SK-N-SH (cell line): ENCODE results near the gene CST9. TPM values are rescaled to one million over a fixed set of nuclear protein-coding genes. Genes with fewer than 3 reads are reported as not detected.

Experiments
- CTCF ChIA-PET: fragments of 300-600, 350-600 bp; formaldehyde crosslinking; extraction: SDS; loops from one replicate; lab custom pipeline; 2021; lab: Yijun Ruan, JAX
- POLR2A ChIA-PET: fragments of 350-600 bp; sonication (Branson Sonifier 250); formaldehyde crosslinking; extraction: SDS; loops from one replicate; lab custom pipeline; 2020; ENCODE audit warnings: antibody characterized with exemption, inconsistent platforms; lab: Yijun Ruan, JAX
- DNase-seq: peaks from one replicate; pipeline ENCODE4 v3.0.0; 2012
- H2AFZ ChIP-seq: fragments of 200-600 bp; sonication (generic); 2 replicates; pipeline ENCODE4 v1.8.1; 2016; ENCODE audit warnings: antibody characterized with exemption, mild to moderate bottlenecking, low read depth
- H3F3A ChIP-seq: fragments of 200-600 bp; sonication (generic); replicated peaks from 2 replicates; pipeline ENCODE3; 2016; ENCODE audit warnings: antibody characterized with exemption, mild to moderate bottlenecking; ENCODE audit not compliant: insufficient read depth
- H3K27ac ChIP-seq, 2 experiments: fragments of 200-500 bp in 1 of 2; fragments of 200-600 bp in 1 of 2; sonication (Bioruptor generic) in 1 of 2; sonication (generic), shearing (Covaris generic) in 1 of 2; 2 replicates each; pipeline versions ENCODE4 v1.5.1 to v1.6.1; 2014 to 2016; ENCODE audit warnings: low read depth in 2 of 2, inconsistent platforms in 1 of 2, low read length in 1 of 2, mild to moderate bottlenecking in 1 of 2, mixed read lengths in 1 of 2
- H3K27me3 ChIP-seq: fragments of 200-600 bp; sonication (generic), shearing (Covaris generic); 2 replicates; pipeline ENCODE4 v1.6.1; 2016; ENCODE audit warnings: mixed run types; ENCODE audit not compliant: insufficient read depth
- H3K36me3 ChIP-seq, 2 experiments: fragments of 200-500 bp in 1 of 2; fragments of 200-600 bp in 1 of 2; sonication (Bioruptor generic) in 1 of 2; sonication (generic) in 1 of 2; replicated peaks in 1 of 2; 2 replicates each; pipeline versions ENCODE3 to v1.5.1; 2014 to 2016; ENCODE audit warnings: low read length in 1 of 2, mild to moderate bottlenecking in 1 of 2; ENCODE audit not compliant: insufficient read depth in 2 of 2, control insufficient read depth in 1 of 2
- H3K4me1 ChIP-seq, 2 experiments: fragments of 200-500 bp in 1 of 2; fragments of 200-600 bp in 1 of 2; sonication (Bioruptor generic) in 1 of 2; sonication (generic), shearing (Covaris generic) in 1 of 2; 2 replicates each; pipeline versions ENCODE4 v1.5.1 to v1.6.1; 2014 to 2016; ENCODE audit warnings: low read depth in 1 of 2, low read length in 1 of 2, mixed run types in 1 of 2; ENCODE audit not compliant: insufficient read depth in 2 of 2, control insufficient read depth in 1 of 2
- H3K4me2 ChIP-seq: fragments of 200-600 bp; sonication (generic), shearing (Covaris generic); 2 replicates; pipeline ENCODE4 v1.6.1; 2017; ENCODE audit warnings: mixed run types
- H3K4me3 ChIP-seq, 2 experiments: fragments of 200-500 bp in 1 of 2; fragments of 200-600 bp in 1 of 2; sonication (Bioruptor generic) in 1 of 2; sonication (generic), shearing (Covaris generic) in 1 of 2; 2 replicates each; pipeline versions ENCODE4 v1.5.1 to v1.8.1; 2014 to 2016; ENCODE audit warnings: low read depth in 2 of 2, inconsistent platforms in 1 of 2, low read length in 1 of 2, mild to moderate bottlenecking in 1 of 2, mixed read lengths in 1 of 2, moderate library complexity in 1 of 2
- H3K79me2 ChIP-seq: fragments of 200-600 bp; sonication (generic); 2 replicates; pipeline ENCODE4 v1.8.1; 2017; ENCODE audit warnings: mild to moderate bottlenecking; ENCODE audit not compliant: insufficient read depth
- H3K9ac ChIP-seq: fragments of 200-600 bp; sonication (generic); 2 replicates; pipeline ENCODE4 v1.6.1; 2017; ENCODE audit warnings: mixed run types
- H3K9me2 ChIP-seq: fragments of 200-600 bp; sonication (generic); 2 replicates; pipeline ENCODE4 v1.6.1; 2017; ENCODE audit warnings: mixed run types
- H3K9me3 ChIP-seq: fragments of 200-600 bp; sonication (generic); 2 replicates; pipeline ENCODE4 v1.6.1; 2017; ENCODE audit warnings: mixed run types, mild to moderate bottlenecking, moderate library complexity
- H4K20me1 ChIP-seq: fragments of 200-600 bp; sonication (generic); 2 replicates; pipeline ENCODE4 v1.6.1; 2017; ENCODE audit warnings: mild to moderate bottlenecking, mixed run types; ENCODE audit not compliant: insufficient read depth
- FOXJ3 ChIP-seq: sonication (generic); formaldehyde crosslinking; IDR thresholded peaks from 2 replicates; pipeline ENCODE4 v1.5.1; 2020; ENCODE audit warnings: mild to moderate bottlenecking, missing genetic modification reagents
- IRF3 ChIP-seq: fragments of 150-350 bp; IDR thresholded peaks from 2 replicates; pipeline ENCODE4 v1.6.1; 2016; ENCODE audit warnings: mild to moderate bottlenecking, low read depth, low read length
- JUND ChIP-seq: IDR thresholded peaks from 2 replicates; pipeline ENCODE4 v1.4.0; 2012
- POLR2AphosphoS5 ChIP-seq: IDR thresholded peaks from 2 replicates; pipeline ENCODE4 v1.6.1; 2012; ENCODE audit warnings: low read depth, low read length
- RCOR1 ChIP-seq: fragments of 150-350 bp; IDR thresholded peaks from 2 replicates; pipeline ENCODE4 v1.6.1; 2017; ENCODE audit warnings: antibody characterized with exemption, low read length
- RFX5 ChIP-seq: IDR thresholded peaks from 2 replicates; pipeline ENCODE4 v1.6.1; 2012; ENCODE audit warnings: mild to moderate bottlenecking, improper control_type of control experiment, low read length
- RXRA ChIP-seq: IDR thresholded peaks from 2 replicates; pipeline ENCODE4 v1.4.0; 2012; ENCODE audit warnings: low read depth, mild to moderate bottlenecking, borderline replicate concordance
- TCF12 ChIP-seq: IDR thresholded peaks from 2 replicates; pipeline ENCODE4 v1.4.0; 2012
- USF1 ChIP-seq: IDR thresholded peaks from 2 replicates; pipeline ENCODE4 v1.4.0; 2012; ENCODE audit warnings: low read depth, borderline replicate concordance
- ZBTB33 ChIP-seq: IDR thresholded peaks from 2 replicates; pipeline ENCODE4 v1.4.0; 2012; ENCODE audit warnings: low read depth, borderline replicate concordance
- WGBS: methylation state at CpG from one replicate; pipeline ENCODE4 v1.1.6; 2017; ENCODE audit warnings: low lambda C conversion rate; 5-methylcytosine and 5-hydroxymethylcytosine counted together
- polyA plus RNA-seq, 3 experiments: library from polyadenylated mRNA; depleted of rRNA; stranded (reverse); fragments of >200 nt; gene quantifications; 2 replicates each; pipeline ENCODE4 v1.2.3, GENCODE V29; 2012

The CST9 gene
- polyA plus RNA-seq, 1 of the 3 experiments (the other 2 are of a cell fraction) = not detected

- no peaks in the 10 kb centered on the region for H3K9me2 ChIP-seq
- H3K4me3 ChIP-seq = no peak overlapping the region
- no peak overlapping the region for H3K27ac ChIP-seq
- 7% methylated on average over 2 of the region's 2 CpGs for WGBS
- H3K36me3 ChIP-seq = no peaks in the 10 kb centered on the region
- no peak overlapping the region for H2AFZ ChIP-seq
- DNase-seq = no peak
- ChIA-PET POLR2A (no interaction called here), CTCF (no interaction called here)
- H3K79me2 ChIP-seq = no peaks in the 10 kb centered on the region
- H3K4me1 ChIP-seq = no peaks in the 10 kb centered on the region
- TF ChIP-seq FOXJ3 (CRISPR knock-in tag) (no peak), RXRA (no peak), IRF3 (no peak), ZBTB33 (no peak), RCOR1 (no peak), RFX5 (no peak), USF1 (no peak), JUND (no peak)
- TF ChIP-seq, all 33 proteins: peak for 0
- Histone ChIP-seq H3K9me3 (no peaks in the 10 kb centered on the region), H3K27me3 (no peaks in the 10 kb centered on the region), H3K4me2 (no peak overlapping the region), H3K9ac (no peak overlapping the region), H3F3A (no peaks in the 10 kb centered on the region), H4K20me1 (no peaks in the 10 kb centered on the region)
Measured at GRCh38 chr20:23651117-23651516, 45.4 kb upstream of the CST9 start.

- TF ChIP-seq POLR2AphosphoS5 (no peak), TCF12 (no peak)
Measured at GRCh38 chr20:23649830-23650417, 44.2 kb upstream of the CST9 start.

More at GRCh38 chr20:23649830-23650417, 44.2 kb upstream of the CST9 start:
- no peaks in the 10 kb centered on the region for H3K79me2 ChIP-seq
- H3K9me3 ChIP-seq = no peaks in the 10 kb centered on the region
- no peak overlapping the region for H2AFZ ChIP-seq
- H3F3A ChIP-seq = no peaks in the 10 kb centered on the region
- H3K9ac ChIP-seq = no peak overlapping the region
- H3K4me2 ChIP-seq = no peak overlapping the region
- ChIA-PET CTCF (interaction anchor here (1.2 kb wide), 1 partner anchor 208 kb away, joined by 3 read pairs; no protein-coding TSS in a partner anchor), POLR2A (no interaction called here)
- no peaks in the 10 kb centered on the region for H3K36me3 ChIP-seq
- no peaks in the 10 kb centered on the region for H3K27me3 ChIP-seq
- no peaks in the 10 kb centered on the region for H3K4me1 ChIP-seq
- H3K9me2 ChIP-seq = no peaks in the 10 kb centered on the region
- no peaks in the 10 kb centered on the region for H4K20me1 ChIP-seq
- no peak overlapping the region for H3K27ac ChIP-seq
- DNase-seq = no peak
- no peak overlapping the region for H3K4me3 ChIP-seq
- WGBS = 9% methylated on average over 1 of the region's 1 CpG
